Measurements from ENCODE around the gene NUP210.

Gene NUP210

DNA sequence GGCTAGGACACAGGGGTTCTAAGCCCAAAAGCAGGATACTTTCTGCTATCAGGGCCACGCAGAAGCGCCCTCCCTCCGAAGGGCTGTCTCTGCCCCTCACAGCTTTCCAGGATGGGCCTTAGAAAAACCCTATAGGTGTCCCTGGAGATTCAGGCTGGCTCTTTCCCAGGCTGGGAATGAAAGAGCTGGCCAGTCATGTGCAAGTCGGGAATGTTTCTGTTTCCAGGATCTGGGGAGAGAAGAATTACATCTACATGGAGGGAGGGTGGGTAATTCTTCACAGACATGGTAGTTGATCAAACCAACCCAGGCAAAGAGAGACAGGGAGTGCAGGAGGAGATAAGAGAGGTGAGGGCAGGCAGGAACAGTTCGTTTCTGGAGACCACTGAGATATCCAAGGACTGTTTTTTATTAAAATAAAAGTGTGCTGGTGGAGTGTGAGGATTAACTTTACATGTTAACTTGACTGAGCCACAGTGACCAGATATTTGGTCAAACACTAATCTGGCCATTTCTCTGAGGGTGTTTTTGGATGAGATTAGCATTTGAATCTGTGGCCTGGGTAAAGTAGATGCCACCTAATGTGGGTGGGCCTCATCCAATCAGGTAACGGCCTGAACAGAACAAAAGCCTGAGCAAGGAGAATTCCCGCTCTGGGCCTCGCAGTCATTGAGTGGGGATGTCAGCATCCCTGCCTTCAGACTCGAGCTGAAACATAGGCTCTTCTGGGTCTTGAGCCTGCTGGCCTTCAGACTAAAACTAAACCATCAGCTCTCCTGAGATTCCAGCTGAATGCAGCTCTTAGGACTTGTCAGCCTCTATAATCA is 15.3 kb downstream of the NUP210 start:
- Histone ChIP-seq H3K4me3 (ENCODE audit: extremely low read depth, insufficient read depth, low read length, poor library complexity, severe bottlenecking) (no peak overlapping the region), H3K36me3 (ENCODE audit: control insufficient read depth, insufficient read depth, low read length) (no peaks in the 10 kb centered on the region), H3K27ac (ENCODE audit: low read depth, low read length, severe bottlenecking) (no peak overlapping the region), H3K9me3 (ENCODE audit: control insufficient read depth, low read length) (peaks cover 19% of the 10 kb centered on the region), H3K4me1 (ENCODE audit: control insufficient read depth, insufficient read depth, low read length, poor library complexity, severe bottlenecking) (peaks cover 3% of the 10 kb centered on the region)
- WGBS, 2 experiments (ENCODE audit: insufficient coverage in 2 of 2) = 86 to 92% methylated on average over 9 of the region's 9 CpGs

DNA sequence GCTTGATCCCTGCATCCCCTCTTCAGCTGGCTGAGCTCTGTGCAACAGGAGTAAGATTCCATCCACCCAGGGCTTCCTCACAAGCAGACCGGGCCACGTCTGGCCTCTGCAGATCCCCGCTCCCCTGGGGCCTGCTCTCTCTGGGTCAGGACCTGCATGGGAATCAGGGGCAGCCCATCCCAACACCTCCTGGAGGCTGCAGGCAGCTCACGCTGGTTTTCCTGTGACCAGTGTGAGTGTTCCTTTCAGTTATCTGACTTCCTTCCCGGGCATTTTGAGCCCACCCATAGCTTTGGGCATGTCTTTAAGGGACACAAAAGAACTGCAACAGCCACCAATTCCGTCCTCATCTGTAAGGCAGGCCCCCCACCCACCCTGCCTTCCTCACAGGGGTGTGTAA is 16.3 kb downstream of the NUP210 start:
- H3K27ac ChIP-seq (ENCODE audit: low read depth, low read length, severe bottlenecking) = no peak overlapping the region
- peaks cover 15% of the 10 kb centered on the region for H3K9me3 ChIP-seq (ENCODE audit: control insufficient read depth, low read length)
- no peaks in the 10 kb centered on the region for H3K36me3 ChIP-seq (ENCODE audit: control insufficient read depth, insufficient read depth, low read length)
- H3K4me1 ChIP-seq (ENCODE audit: control insufficient read depth, insufficient read depth, low read length, poor library complexity, severe bottlenecking) = peaks cover 3% of the 10 kb centered on the region
- 55 to 58% methylated on average over 3 to 5 of the region's 6 CpGs for WGBS, 2 experiments (ENCODE audit: insufficient coverage in 2 of 2)
- H3K4me3 ChIP-seq (ENCODE audit: extremely low read depth, insufficient read depth, low read length, poor library complexity, severe bottlenecking) = no peak overlapping the region

DNA sequence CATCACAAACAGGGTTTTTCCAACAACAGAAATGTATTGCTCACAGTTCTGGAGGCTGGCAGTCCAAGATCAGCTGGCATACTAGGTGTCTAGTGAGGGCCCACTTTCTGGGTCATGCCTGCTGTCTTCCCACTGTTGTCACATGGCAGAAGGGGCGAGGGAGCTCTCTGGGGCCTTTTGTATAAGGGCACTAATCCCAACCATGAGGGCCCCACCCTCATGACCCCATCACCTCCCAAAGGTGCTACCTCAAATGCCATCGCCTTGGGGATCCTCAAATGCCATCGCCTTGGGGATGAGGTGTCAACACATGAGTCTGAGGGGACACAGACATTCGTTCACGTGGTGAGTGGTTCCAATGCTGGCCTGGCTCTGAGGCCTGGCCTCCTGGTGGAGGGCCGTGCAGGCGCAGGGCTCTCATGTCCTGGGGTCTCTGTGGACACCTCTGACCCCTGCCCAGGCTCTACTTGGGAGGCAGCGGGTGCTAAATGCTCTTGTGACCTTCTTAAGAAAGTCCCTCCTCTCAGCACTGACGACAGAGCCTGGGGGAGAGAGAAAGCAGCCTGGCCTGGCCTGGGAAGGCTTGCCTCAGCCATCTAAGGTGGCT is 16.8 kb downstream of the NUP210 start:
- H3K27ac ChIP-seq (ENCODE audit: low read depth, low read length, severe bottlenecking) = no peak overlapping the region
- H3K9me3 ChIP-seq (ENCODE audit: control insufficient read depth, low read length) = peaks cover 13% of the 10 kb centered on the region
- H3K4me1 ChIP-seq (ENCODE audit: control insufficient read depth, insufficient read depth, low read length, poor library complexity, severe bottlenecking) = peaks cover 3% of the 10 kb centered on the region
- no peak overlapping the region for H3K4me3 ChIP-seq (ENCODE audit: extremely low read depth, insufficient read depth, low read length, poor library complexity, severe bottlenecking)
- H3K36me3 ChIP-seq (ENCODE audit: control insufficient read depth, insufficient read depth, low read length) = no peaks in the 10 kb centered on the region
- 84 to 89% methylated on average over 7 to 9 of the region's 9 CpGs for WGBS, 2 experiments (ENCODE audit: insufficient coverage in 2 of 2)

DNA sequence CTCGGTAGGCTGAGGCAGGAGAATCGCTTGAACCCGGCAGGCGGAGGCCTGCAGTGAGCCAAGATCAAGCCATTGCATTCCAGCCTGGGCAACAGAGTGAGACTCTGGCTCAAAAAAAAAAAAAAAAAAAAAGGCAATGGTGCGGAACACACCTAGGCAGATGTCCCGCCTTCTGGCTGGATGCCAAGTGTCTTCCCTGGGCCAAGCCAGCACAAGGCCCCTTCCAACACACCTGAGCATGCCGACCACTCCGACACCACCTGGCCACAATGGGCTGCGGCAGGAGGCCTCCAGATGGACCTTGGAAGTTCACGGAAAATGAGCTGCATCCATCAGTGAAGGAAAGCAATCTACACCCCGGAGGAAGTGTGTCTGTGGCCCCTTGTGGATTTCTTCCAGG is 19.0 kb downstream of the NUP210 start:
- no peaks in the 10 kb centered on the region for H3K36me3 ChIP-seq (ENCODE audit: control insufficient read depth, insufficient read depth, low read length)
- WGBS, 2 experiments (ENCODE audit: insufficient coverage in 2 of 2) = 87 to 97% methylated on average over 5 to 6 of the region's 11 CpGs
- H3K4me1 ChIP-seq (ENCODE audit: control insufficient read depth, insufficient read depth, low read length, poor library complexity, severe bottlenecking) = peaks cover 3% of the 10 kb centered on the region
- H3K9me3 ChIP-seq (ENCODE audit: control insufficient read depth, low read length) = peaks cover 6% of the 10 kb centered on the region
- H3K4me3 ChIP-seq (ENCODE audit: extremely low read depth, insufficient read depth, low read length, poor library complexity, severe bottlenecking) = no peak overlapping the region
- H3K27ac ChIP-seq (ENCODE audit: low read depth, low read length, severe bottlenecking) = no peak overlapping the region

DNA sequence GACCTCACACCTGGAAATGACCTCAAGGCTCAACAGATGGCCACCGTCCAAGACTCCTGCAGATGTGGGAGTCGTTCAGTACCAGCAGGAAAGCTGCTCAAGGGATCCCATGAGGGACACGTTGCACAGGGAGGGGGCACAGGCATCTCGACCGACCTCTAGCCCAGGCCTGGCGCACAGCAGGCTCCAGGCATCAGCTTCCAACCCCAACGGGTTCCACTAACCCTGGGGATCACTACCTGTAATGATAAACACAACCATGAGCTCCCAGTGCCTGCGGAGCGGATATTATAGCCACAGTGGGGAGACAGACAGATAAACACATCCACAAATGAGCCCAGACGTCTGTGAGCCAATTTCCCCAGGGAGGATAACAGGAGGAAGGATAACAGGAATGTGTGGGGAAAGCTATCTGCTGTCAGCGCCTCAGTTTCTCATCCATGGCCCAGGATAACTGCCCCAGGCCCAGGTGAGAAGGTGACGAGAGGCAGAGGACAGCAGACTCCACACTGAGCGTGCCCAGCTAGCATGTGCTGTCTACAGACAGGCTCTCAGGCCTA is 19.9 kb downstream of the NUP210 start:
- Histone ChIP-seq H3K9me3 (ENCODE audit: control insufficient read depth, low read length) (peaks cover 6% of the 10 kb centered on the region), H3K27ac (ENCODE audit: low read depth, low read length, severe bottlenecking) (no peak overlapping the region), H3K4me3 (ENCODE audit: extremely low read depth, insufficient read depth, low read length, poor library complexity, severe bottlenecking) (no peak overlapping the region), H3K36me3 (ENCODE audit: control insufficient read depth, insufficient read depth, low read length) (no peaks in the 10 kb centered on the region), H3K4me1 (ENCODE audit: control insufficient read depth, insufficient read depth, low read length, poor library complexity, severe bottlenecking) (peaks cover 3% of the 10 kb centered on the region)
- WGBS, 2 experiments (ENCODE audit: insufficient coverage in 2 of 2) = 89 to 98% methylated on average over 8 to 11 of the region's 13 CpGs

DNA sequence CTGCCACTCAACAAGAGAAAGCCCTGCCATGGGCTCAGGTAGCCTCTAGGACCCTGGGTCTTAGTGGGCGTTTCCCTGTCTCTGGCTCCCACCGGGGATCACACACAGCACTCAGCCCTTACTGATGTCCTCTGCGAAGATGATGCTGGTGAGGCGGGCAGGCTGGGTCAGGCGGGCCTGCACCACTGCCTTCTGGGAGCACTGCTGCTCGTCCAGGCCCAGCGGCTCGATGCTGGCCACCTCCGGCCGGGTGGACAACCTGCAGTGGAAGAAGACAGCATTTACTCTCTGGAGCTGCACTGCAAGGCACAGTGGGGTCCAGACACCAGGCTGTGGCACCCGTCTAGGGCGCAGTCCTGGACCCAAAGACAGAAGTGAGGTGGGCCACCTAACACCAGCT is 20.5 kb downstream of the NUP210 start:
- 89 to 91% methylated on average over 5 to 8 of the region's 12 CpGs for WGBS, 2 experiments (ENCODE audit: insufficient coverage in 2 of 2)
- H3K36me3 ChIP-seq (ENCODE audit: control insufficient read depth, insufficient read depth, low read length) = no peaks in the 10 kb centered on the region
- no peak overlapping the region for H3K27ac ChIP-seq (ENCODE audit: low read depth, low read length, severe bottlenecking)
- peaks cover 3% of the 10 kb centered on the region for H3K4me1 ChIP-seq (ENCODE audit: control insufficient read depth, insufficient read depth, low read length, poor library complexity, severe bottlenecking)
- peaks cover 6% of the 10 kb centered on the region for H3K9me3 ChIP-seq (ENCODE audit: control insufficient read depth, low read length)
- H3K4me3 ChIP-seq (ENCODE audit: extremely low read depth, insufficient read depth, low read length, poor library complexity, severe bottlenecking) = no peak overlapping the region

DNA sequence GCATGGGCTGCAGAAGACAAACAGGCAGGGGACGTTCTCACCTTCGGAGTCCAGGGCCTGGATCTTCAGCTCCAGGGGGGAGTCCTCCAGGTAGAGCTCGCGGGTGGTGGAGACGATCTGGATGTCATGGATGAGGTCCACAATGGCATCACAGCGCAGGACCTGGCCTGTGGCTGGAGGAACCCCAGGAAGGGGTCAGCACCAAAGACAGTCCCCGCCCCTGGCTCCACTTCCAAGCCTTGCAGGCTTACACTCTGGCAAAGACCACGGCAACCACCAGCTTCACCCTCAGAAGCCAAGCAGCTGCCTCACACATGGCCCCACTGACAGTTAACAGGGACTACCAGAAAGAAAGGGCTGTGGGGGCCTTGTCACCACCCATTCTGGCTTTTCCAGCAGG is 22.8 kb downstream of the NUP210 start:
- WGBS, 2 experiments (ENCODE audit: insufficient coverage in 2 of 2) = 93 to 96% methylated on average over 7 to 8 of the region's 8 CpGs
- H3K4me1 ChIP-seq (ENCODE audit: control insufficient read depth, insufficient read depth, low read length, poor library complexity, severe bottlenecking) = no peaks in the 10 kb centered on the region
- H3K36me3 ChIP-seq (ENCODE audit: control insufficient read depth, insufficient read depth, low read length) = no peaks in the 10 kb centered on the region
- no peaks in the 10 kb centered on the region for H3K9me3 ChIP-seq (ENCODE audit: control insufficient read depth, low read length)
- no peak overlapping the region for H3K27ac ChIP-seq (ENCODE audit: low read depth, low read length, severe bottlenecking)
- H3K4me3 ChIP-seq (ENCODE audit: extremely low read depth, insufficient read depth, low read length, poor library complexity, severe bottlenecking) = no peak overlapping the region

DNA sequence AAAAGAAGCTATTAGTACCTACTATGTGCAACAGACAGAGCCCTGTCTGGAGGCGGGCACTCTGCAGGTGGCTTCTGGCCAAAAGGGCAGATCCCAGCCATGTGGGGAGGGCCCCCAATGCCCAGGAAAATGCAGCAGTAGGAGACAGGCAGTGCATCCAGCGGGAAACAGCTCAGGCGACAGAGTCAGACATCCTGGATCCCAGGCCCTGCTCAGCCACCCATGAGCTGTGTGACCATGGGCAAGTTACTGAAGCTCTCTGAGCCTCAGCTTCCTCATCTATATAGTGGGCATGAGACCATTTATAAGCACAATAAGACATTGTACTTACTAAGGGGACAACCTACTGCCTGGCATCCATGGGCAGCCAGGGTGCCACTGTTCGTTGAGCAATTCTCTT is 25.8 kb downstream of the NUP210 start:
- H3K27ac ChIP-seq (ENCODE audit: low read depth, low read length, severe bottlenecking) = no peak overlapping the region
- 69 to 80% methylated on average over 4 of the region's 4 CpGs for WGBS, 2 experiments (ENCODE audit: insufficient coverage in 2 of 2)
- no peaks in the 10 kb centered on the region for H3K36me3 ChIP-seq (ENCODE audit: control insufficient read depth, insufficient read depth, low read length)
- H3K9me3 ChIP-seq (ENCODE audit: control insufficient read depth, low read length) = no peaks in the 10 kb centered on the region
- H3K4me3 ChIP-seq (ENCODE audit: extremely low read depth, insufficient read depth, low read length, poor library complexity, severe bottlenecking) = no peak overlapping the region
- no peaks in the 10 kb centered on the region for H3K4me1 ChIP-seq (ENCODE audit: control insufficient read depth, insufficient read depth, low read length, poor library complexity, severe bottlenecking)

DNA sequence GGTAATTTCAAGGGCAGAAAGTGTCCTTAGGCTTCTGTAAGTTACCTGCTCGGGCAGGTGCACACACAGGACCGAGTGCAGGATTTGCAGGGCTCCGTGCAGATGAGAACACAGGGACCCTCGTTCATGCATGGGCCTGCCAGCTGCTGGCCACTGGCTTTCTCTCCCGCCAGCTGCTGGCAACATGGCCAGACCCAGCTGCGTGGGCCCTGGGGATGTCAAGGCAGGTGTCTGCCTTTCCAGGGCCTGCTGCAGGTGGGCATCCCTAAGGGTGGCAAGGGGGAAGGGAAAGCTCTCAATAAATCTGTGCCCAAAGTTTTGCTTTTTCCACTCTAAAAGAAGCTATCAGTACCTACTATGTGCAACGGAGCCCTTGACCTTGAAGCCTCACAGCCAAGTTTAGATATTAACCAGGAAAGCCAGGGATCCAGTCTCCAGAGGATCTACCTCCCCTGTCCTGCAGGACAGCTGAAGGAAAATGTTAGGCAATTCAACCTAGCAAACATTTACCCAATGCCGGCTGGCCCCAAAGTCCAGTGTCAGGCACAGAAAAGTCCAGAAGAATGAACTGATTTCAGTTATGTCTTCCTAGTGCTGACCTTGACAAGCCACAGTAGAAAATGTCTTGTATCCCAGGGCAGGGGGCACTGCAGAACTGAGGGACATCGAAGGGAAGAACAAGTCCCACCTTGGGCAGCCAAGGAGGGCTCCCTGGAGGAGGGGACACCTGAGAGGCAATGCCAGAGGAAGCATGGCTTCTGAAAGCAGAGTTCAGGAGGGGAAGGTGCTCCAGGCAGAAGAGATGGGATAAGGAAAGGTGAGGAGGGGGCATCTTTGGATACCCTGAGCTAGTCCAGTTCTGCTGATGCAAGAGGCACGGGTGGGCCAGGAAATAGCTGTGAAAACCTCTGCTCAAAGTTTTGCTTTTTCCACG is 26.4 kb downstream of the NUP210 start:
- H3K4me3 ChIP-seq (ENCODE audit: extremely low read depth, insufficient read depth, low read length, poor library complexity, severe bottlenecking) = no peak overlapping the region
- no peak overlapping the region for H3K27ac ChIP-seq (ENCODE audit: low read depth, low read length, severe bottlenecking)
- no peaks in the 10 kb centered on the region for H3K36me3 ChIP-seq (ENCODE audit: control insufficient read depth, insufficient read depth, low read length)
- 76 to 84% methylated on average over 11 of the region's 11 CpGs for WGBS, 2 experiments (ENCODE audit: insufficient coverage in 2 of 2)
- no peaks in the 10 kb centered on the region for H3K4me1 ChIP-seq (ENCODE audit: control insufficient read depth, insufficient read depth, low read length, poor library complexity, severe bottlenecking)
- H3K9me3 ChIP-seq (ENCODE audit: control insufficient read depth, low read length) = no peaks in the 10 kb centered on the region

DNA sequence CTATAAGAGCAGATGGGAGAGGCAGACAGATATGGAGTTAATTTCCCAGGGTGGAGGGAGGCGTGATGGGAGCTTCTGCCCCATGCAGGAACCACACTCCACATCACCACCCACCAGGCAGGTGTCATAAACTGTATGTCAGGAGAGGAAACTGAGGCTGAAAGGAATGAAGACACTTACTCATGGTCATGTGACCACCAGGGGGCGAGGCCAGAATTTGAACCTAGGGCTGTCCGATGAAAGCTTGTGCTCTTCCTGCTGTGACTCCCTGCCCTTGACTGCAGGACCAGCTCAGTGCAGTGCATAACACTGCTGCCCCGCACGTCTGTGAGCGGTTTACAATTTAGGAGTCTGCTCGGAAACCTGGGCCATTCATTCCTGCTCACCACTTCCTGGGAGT is 28.8 kb downstream of the NUP210 start:
- H3K27ac ChIP-seq (ENCODE audit: low read depth, low read length, severe bottlenecking) = no peak overlapping the region
- H3K9me3 ChIP-seq (ENCODE audit: control insufficient read depth, low read length) = no peaks in the 10 kb centered on the region
- no peak overlapping the region for H3K4me3 ChIP-seq (ENCODE audit: extremely low read depth, insufficient read depth, low read length, poor library complexity, severe bottlenecking)
- WGBS, 2 experiments (ENCODE audit: insufficient coverage in 2 of 2) = 79 to 84% methylated on average over 4 to 6 of the region's 7 CpGs
- H3K4me1 ChIP-seq (ENCODE audit: control insufficient read depth, insufficient read depth, low read length, poor library complexity, severe bottlenecking) = no peaks in the 10 kb centered on the region
- H3K36me3 ChIP-seq (ENCODE audit: control insufficient read depth, insufficient read depth, low read length) = no peaks in the 10 kb centered on the region

All from mesodermal cell (in vitro differentiated cells).